ENCODE data around the gene TMPRSS11B. TPM values are rescaled to one million over a fixed set of nuclear protein-coding genes. Genes with fewer than 3 reads are reported as not detected.

Gene TMPRSS11B
- not detected in 2 replicates for total RNA-seq
- total RNA-seq (2013), result not detected
- not detected in 2 replicates for polyA plus RNA-seq
- polyA minus RNA-seq, result not detected in 2 replicates

- no peaks in the 10 kb centered on the region for H3K4me1 ChIP-seq (ENCODE audit: control insufficient read depth in 2 of 2, insufficient read depth in 2 of 2, low read length in 2 of 2)
- ChIA-PET CTCF (no interaction called here), POLR2A (no interaction called here)
- Mint-ChIP-seq H3K4me1 (no peaks in the 10 kb centered on the region), H3K27ac (no peak within 1 kb of the TSS), H3K27me3 (no peaks in the 10 kb centered on the region), H3K9me3 (ENCODE audit: insufficient read depth) (no peaks in the 10 kb centered on the region), H3K4me3 (no peak within 1 kb of the TSS)
- no peak within 1 kb of the TSS for H3K4me3 ChIP-seq (ENCODE audit: control extremely low read depth in 1 of 5, extremely low read depth in 1 of 5, insufficient read depth in 1 of 5, low read depth in 2 of 5, low read length in 4 of 5)
- no peak within 1 kb of the TSS for H3K4me2 ChIP-seq (replicated peaks; ENCODE audit: low read depth, low read length, poor library complexity, severe bottlenecking)
- intact Hi-C loops (cut with micrococcal nuclease), result no loop called here
- no peaks in the 10 kb centered on the region for H3K9me3 ChIP-seq (ENCODE audit: control extremely low read depth in 1 of 3, control insufficient read depth in 2 of 3, insufficient read depth in 1 of 3, low read length in 2 of 3)
- DNase-seq, result no peak
- no peaks in the 10 kb centered on the region for H3K36me3 ChIP-seq (replicated peaks in 1 of 2; ENCODE audit: control extremely low read depth in 1 of 2, control insufficient read depth in 1 of 2, extremely low read depth in 1 of 2, insufficient read depth in 2 of 2, low read length in 1 of 2)
- WGBS (ENCODE audit: insufficient coverage), result 97% methylated on average over 4 of the region's 6 CpGs
- H3K79me2 ChIP-seq (ENCODE audit: control insufficient read depth, insufficient read depth, low read length), result no peaks in the 10 kb centered on the region
- no peak for ATAC-seq (ENCODE audit: low read depth)
- no peak for TF ChIP-seq EZH2 (IDR thresholded peaks at IDR 0.05; ENCODE audit: borderline replicate concordance, insufficient read depth, low read depth, low read length, poor library complexity, severe bottlenecking)
- TF ChIP-seq CTCF (IDR thresholded peaks at IDR 0.05), result no peak
- no peak within 1 kb of the TSS for H3K9ac ChIP-seq (ENCODE audit: low read length)
- H3K27ac ChIP-seq (ENCODE audit: low read length in 2 of 2), result no peak within 1 kb of the TSS
- no peak within 1 kb of the TSS for H2AFZ ChIP-seq (ENCODE audit: insufficient read depth, low read depth, low read length, poor library complexity, severe bottlenecking)
- no peaks in the 10 kb centered on the region for H4K20me1 ChIP-seq (ENCODE audit: control insufficient read depth, insufficient read depth, low read length, poor library complexity, severe bottlenecking)
- H3K27me3 ChIP-seq (replicated peaks in 1 of 4; ENCODE audit: control extremely low read depth in 1 of 4, control insufficient read depth in 3 of 4, insufficient read depth in 4 of 4, low read length in 3 of 4), result no peaks in the 10 kb centered on the region
Measured at GRCh38 chr4:68245594-68245993, at the start of gene TMPRSS11B. Gene TMPRSS11B (minus strand): TSS chr4:68245694. CDS start chr4:68245558, 136 bp downstream.

GRCh38 chr4:68291256-68291655 lies 45.8 kb upstream of the TMPRSS11B start:
- no peak overlapping the region for H3K27ac Mint-ChIP-seq
- no peak overlapping the region for H2AFZ ChIP-seq (ENCODE audit: insufficient read depth, low read depth, low read length, poor library complexity, severe bottlenecking)

More at GRCh38 chr4:68291256-68291655, 45.8 kb upstream of the TMPRSS11B start:
- H3K79me2 ChIP-seq (ENCODE audit: control insufficient read depth, insufficient read depth, low read length), result no peaks in the 10 kb centered on the region
- POLR2A ChIA-PET, result no interaction called here
- H3K9ac ChIP-seq (ENCODE audit: low read length), result no peak overlapping the region
- ATAC-seq (ENCODE audit: low read depth), result no peak
- 100% methylated on average over 1 of the region's 1 CpG for WGBS (ENCODE audit: insufficient coverage)
- H4K20me1 ChIP-seq (ENCODE audit: control insufficient read depth, insufficient read depth, low read length, poor library complexity, severe bottlenecking), result no peaks in the 10 kb centered on the region
- Mint-ChIP-seq H3K4me1 (no peaks in the 10 kb centered on the region), H3K27me3 (peaks cover 17% of the 10 kb centered on the region), H3K4me3 (no peak overlapping the region), H3K9me3 (ENCODE audit: insufficient read depth) (peaks cover 15% of the 10 kb centered on the region)
- peaks cover 0 to 10% (median 5%) of the 10 kb centered on the region in 4 experiments for H3K27me3 ChIP-seq (replicated peaks in 1 of 4; ENCODE audit: control extremely low read depth in 1 of 4, control insufficient read depth in 3 of 4, insufficient read depth in 4 of 4, low read length in 3 of 4)
- H3K4me2 ChIP-seq (replicated peaks; ENCODE audit: low read depth, low read length, poor library complexity, severe bottlenecking), result no peak overlapping the region
- TF ChIP-seq EZH2 (IDR thresholded peaks at IDR 0.05; ENCODE audit: borderline replicate concordance, insufficient read depth, low read depth, low read length, poor library complexity, severe bottlenecking) (no peak), CTCF (IDR thresholded peaks at IDR 0.05) (no peak)
- H3K36me3 ChIP-seq (replicated peaks in 1 of 2; ENCODE audit: control extremely low read depth in 1 of 2, control insufficient read depth in 1 of 2, extremely low read depth in 1 of 2, insufficient read depth in 2 of 2, low read length in 1 of 2), result no peaks in the 10 kb centered on the region
- no peak overlapping the region for H3K4me3 ChIP-seq (ENCODE audit: control extremely low read depth in 1 of 5, extremely low read depth in 1 of 5, insufficient read depth in 1 of 5, low read depth in 2 of 5, low read length in 4 of 5)
- intact Hi-C loops (cut with micrococcal nuclease), result no loop called here
- CTCF ChIA-PET, result no interaction called here
- H3K27ac ChIP-seq (ENCODE audit: low read length in 2 of 2), result no peak overlapping the region
- peaks cover 0 to 3% (median 0%) of the 10 kb centered on the region in 3 donors for H3K9me3 ChIP-seq (ENCODE audit: control extremely low read depth in 1 of 3, control insufficient read depth in 2 of 3, insufficient read depth in 1 of 3, low read length in 2 of 3)
- no peak for DNase-seq
- H3K4me1 ChIP-seq (ENCODE audit: control insufficient read depth in 2 of 2, insufficient read depth in 2 of 2, low read length in 2 of 2), result no peaks in the 10 kb centered on the region
